ENCODE data around the gene AMZ1.

The AMZ1 gene

DNA sequence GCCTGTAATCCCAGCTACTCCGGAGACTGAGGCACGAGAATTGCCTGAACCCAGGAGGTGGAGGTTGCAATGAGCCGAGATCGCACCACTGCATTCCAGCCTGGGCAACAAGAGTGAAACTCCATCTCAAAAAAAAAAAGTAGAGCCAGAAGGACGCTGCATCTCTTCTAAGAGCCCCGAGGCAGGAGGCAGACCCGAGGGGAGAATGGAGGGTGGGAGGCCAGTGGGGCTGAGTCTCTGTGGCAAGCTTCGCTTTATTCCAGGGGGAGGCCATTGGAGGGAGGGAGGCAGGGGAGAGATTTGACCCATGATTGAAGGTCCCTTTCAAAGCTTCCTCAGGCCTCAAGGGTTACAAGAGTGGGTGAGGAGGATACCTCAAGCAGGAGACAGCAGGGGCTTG is 37.6 kb upstream of the AMZ1 start:
- DNase-seq (ENCODE audit: low read depth in 1 of 2, low spot score in 1 of 2) = no peak

DNA sequence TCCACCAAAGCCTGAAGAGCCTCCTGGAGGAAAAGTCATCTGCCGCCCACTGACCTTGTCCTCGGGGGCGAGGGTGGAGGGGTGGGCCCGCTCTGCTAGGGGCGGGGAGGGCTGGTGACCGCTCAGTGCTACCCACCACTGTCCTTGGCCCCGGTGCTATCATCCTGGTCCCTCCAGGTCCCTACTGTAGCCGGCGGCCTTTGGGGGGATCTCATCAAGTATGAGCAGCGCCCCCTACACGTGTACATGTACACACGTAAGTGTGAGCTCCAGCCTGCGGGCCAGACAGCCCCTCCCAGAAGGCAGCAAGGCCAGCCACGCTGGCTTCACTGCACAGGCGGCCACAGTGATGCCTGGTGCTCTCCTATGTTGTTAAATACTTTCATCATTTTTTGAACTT is 36.7 kb upstream of the AMZ1 start:
- no peak for DNase-seq (ENCODE audit: low read depth in 1 of 2, low spot score in 1 of 2)

DNA sequence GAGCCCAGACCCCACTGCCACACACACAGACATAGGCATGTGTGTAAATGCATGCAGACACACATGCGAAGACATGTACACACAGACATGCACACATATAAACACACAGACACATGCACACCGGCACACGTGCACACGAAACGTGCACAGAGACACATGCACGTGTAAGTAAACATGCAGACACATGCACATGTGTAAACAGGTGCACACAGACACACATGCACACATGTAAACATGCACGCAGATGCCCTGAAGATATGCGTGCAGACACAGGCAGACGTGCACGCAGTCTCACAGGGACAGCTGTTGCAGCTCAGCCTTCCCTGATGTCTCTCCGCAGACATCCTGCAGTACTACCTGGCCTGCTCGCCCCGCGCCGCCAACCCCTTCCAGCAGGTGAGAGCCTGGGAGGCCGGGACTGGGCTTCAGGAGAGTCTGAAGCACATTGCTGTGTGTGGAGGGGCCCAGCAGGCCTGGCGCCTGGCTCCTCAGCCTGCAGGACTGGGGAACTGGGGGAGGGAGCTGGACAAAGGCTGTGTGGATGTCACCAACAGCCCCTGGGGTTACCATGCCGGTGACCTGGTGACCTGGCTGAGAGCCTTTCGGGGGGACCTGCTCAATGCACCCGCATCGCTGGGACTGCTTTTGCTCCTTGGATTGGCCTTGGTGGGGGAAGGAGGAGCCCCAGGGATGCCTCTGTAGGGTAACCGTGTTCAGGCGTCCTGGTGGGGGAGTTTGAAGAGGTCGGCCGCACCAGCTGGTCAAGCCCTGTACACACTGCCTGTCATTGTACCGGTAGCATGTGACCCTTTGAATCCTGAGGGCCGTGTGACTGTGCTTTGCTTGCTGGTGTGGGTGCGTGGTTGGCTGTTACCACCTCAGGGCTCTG is 35.9 kb upstream of the AMZ1 start:
- no peak for DNase-seq (ENCODE audit: low read depth in 1 of 2, low spot score in 1 of 2)

DNA sequence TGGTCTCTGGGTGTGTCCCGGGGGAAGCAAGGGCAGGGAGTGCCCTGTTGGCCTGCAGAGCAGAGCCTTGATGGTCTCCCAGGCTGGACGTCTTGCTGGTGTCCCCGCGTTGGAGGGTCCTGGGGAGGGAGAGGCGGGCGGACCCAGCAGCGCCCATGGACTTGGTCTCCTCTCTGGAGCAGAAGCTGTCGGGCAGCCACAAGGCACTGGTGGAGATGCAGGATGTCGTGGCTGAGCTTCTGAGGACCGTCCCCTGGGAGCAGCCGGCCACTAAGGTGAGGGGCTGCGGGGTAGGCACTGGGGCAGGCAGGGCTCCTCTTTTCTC is 35.3 kb upstream of the AMZ1 start:
- no peak for DNase-seq (ENCODE audit: low read depth in 1 of 2, low spot score in 1 of 2)

DNA sequence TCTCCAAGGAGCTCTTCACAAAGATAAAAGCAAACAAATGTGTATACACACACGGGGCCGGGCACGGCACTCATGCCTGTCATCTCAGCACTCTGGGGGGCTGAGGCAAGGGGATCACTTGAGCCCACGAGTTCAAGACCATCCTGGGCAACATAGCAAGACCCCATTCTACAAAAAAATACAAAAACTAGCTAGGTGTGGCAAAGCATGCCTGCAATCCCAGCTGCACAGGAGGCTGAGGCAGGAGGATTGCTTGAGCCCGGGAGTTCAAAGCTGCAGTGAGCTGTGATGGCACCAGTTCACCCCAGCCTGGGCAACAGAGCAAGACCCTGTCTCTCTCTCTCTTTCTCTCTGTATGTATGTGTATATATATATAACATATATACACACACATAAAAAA is 33.9 kb upstream of the AMZ1 start:
- DNase-seq (ENCODE audit: low read depth in 1 of 2, low spot score in 1 of 2) = no peak

DNA sequence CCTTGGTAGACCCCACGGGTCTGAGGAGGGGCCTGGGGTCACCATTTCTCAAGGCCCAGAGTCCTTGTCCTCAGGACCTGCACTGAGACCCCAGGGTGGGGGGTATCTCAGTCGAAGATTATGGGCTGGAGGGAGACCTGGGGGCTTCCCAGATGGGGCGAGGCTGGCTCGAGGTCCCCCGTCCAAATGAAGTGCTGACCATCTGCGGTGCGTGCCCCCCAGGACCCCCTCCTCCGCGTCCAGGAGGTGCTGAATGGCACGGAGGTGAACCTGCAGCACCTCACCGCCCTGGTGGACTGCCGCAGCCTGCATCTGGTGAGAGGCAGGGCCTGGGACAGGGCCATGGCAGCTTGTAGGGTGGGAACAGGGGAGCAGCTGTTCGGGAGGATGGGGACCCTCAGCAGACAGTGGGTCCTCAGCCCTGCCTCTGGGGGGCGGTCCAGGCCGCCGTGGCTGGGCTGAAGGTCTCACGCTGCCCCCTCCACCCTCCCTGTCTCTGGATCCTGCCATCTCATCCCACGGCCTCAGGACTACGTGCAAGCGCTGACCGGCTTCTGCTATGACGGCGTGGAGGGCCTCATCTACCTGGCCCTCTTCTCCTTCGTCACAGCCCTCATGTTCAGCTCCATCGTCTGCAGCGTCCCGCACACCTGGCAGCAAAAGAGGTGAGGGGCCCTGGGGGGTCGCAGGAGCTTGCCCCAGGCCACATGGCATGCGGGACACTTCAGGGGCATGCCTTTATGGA is 32.0 kb upstream of the AMZ1 start:
- no peak for DNase-seq (ENCODE audit: low read depth in 1 of 2, low spot score in 1 of 2)

DNA sequence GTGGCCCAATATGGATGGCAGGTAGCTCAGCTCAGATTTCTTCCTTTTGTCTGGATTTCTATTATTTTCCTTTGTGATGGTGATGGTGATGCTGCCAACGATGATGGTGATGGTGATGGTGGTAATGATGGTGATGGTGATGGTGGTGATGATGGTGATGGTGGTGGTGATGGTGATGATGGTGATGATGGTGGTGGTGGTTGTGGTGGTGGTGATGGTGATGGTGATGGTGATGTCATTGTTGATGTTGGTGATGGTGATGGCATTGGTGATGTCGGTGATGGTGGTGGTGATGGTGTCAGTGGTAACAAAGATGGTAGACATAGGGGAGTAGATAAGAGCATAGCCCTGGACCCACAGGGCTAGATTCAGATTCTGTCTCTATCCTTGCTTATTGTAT is 30.8 kb upstream of the AMZ1 start:
- DNase-seq (ENCODE audit: low read depth in 1 of 2, low spot score in 1 of 2) = no peak

DNA sequence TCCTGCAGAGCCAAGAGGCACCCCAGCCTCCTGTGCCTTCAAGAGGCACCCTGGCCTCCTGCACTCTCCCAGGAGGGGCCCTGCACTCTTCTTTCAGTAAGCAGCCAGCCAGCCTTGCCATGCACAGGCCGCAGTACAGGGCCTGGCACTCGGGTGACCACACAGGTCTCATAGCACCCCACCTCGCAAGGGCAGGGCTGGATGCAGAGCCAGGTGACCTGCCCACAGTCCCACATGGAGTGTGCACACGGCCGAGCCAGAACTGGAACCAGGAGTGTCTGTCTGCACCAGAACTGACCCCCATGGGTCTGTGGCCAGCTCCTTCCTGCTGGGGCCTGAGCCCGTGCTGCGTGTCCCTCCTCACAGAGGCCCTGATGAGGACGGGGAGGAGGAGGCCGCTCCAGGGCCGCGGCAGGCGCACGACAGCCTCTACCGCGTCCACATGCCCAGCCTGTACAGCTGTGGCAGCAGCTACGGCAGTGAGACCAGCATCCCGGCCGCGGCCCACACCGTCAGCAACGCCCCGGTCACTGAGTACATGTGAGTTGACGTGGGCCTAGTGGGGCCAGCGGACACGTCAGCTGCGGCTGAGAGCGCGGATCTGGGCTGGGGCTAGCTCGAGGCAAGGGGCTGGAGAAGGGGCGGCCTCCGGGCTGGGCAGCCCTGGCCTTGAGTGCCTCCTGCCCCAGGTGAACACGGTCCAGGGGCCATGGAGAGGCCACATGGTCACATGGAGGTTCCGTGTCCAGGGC is 29.9 kb upstream of the AMZ1 start:
- DNase-seq (ENCODE audit: low read depth in 1 of 2, low spot score in 1 of 2) = no peak

DNA sequence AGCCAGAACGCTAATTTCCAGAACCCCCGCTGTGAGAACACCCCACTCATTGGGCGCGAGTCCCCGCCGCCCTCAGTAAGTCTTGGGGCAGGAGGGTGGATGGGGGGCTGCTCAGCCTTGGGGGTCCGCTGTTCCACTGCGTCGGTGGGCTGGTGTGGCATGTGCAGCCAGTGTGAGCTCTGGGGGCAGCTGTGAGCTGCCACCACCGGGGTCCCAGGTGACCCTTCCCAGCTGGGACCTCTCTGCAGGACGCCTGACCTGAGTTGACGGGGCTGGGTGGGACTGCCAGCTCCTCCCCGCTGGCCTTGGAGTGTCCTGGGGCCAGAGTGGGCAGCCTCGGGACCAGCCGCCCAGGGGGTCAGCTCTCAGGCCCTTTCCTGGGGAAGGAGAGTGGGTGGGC is 29.1 kb upstream of the AMZ1 start:
- no peak for DNase-seq (ENCODE audit: low read depth in 1 of 2, low spot score in 1 of 2)

DNA sequence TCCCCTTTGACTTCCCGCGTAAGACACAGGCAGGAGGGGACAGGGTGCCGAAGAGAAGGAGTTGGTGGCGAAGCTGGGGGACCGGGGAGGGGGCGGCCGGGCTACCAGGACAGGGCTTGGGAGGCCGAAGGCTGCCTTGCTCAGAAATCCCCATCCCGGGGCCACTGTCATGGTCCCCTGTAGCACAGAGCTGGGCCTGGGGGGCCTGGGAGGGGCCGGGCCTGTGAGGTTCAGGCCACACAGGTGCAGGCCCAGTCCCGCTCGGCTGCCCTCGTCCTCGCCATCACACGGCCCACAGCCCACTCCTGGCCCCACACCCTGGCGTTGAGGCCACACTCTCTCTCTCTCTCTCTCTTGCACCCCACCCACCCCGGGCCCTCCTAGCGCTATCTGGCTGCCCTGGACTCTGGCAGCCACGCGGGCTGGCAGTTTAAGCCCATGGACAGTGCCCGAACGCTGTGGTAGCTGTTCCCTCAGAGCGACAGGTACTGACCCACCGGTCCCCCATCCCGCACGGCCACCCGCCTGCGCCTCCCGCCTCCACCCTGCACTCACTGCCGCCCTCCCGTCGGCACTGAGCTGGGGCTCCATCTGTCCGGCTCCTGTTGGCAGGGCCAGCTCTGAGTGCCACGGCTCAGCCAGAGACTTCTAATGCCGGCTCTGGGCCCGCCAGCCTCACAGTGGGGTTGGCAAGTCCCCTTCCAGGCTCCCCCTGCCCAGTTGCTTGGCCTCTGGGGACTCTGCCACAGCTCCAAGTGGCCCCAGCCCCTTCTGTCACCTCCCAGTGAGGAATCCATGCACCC is 28.2 kb upstream of the AMZ1 start:
- no peak for DNase-seq (ENCODE audit: low read depth in 1 of 2, low spot score in 1 of 2)

DNA sequence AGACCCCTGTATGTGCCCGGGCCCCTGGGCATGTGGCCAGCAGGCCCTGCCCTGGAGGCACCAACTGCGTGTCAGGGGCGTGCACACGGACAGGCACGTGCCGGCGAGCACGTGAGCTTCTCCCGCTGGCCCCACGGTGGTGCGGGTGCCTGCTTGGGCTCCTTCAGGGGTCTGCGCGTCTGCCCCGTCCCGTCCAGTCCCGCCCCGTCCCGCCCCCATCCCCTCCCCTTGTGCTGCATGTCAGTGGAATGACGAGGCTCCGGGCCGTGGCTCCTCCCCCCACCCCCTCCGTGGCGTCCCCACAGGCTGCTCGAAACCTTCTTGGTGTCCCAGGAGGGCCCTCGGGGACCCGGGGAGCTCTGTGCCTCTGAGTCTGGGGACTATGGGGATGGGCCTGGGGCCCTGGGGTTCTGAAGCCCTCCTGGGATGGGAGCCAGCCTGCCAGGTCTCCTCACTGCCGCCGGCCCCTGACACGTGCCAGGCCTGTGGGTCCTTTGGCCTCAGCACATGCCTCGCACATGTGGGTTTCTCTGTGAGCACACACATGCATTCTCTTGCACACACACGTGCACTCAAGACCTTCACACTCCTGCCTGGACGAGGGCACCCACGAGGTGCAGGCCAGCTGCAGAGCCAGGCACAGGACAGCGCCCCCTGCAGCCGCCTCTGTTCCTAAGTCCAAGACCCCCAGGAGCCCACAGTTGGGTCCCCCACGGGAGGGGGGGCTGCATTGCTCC is 27.5 kb upstream of the AMZ1 start:
- DNase-seq (ENCODE audit: low read depth in 1 of 2, low spot score in 1 of 2) = no peak

DNA sequence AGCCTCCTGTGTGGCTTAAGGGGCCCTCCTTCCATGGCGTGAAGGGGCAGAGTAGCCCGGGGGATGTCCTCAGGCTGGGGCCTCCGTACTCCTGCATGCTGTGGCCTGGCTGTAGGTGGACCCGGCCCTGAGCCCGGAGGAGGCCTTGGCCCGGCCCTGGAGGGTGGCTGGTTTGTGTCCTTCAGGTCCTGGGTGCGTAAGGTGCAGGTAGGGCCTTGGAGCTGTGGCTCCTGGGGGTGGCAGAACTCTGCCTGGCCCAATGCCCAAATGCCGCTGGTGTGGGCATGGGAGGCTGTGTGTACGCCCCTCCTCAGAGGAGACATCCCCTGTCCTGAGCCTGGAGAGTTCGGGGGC is 26.9 kb upstream of the AMZ1 start:
- DNase-seq (ENCODE audit: low read depth in 1 of 2, low spot score in 1 of 2) = no peak

DNA sequence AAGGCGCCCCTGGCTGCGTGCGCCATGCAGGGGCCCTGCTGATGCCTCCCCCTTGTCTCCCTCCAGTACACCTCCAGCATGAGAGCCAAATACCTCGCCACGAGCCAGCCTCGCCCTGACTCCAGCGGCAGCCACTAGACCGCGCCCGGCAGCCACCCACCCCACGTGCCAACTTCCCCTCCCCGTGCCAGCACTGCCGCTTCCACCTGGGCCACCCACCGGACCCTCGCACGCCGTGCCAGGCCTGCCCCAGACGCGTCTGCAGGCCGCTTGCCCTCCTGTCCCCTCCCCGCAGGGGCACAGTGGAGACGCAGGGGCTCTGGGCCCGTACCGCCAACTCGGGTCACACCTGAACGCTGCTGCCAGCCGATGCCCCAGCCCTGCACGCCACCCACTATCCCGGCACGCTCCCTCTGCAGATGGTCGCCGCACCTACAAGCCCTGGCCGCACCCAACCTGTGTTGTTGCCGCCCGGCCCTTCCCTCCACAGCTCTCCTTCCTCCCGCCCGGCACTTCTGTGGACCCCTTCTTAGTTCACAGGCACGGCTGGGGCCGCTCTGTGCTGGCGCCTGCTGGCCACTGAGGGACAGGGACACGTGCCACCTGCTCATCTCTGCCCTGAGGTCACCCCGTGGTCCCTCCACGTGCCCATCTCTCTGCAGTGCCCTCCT is 26.3 kb upstream of the AMZ1 start:
- no peak for DNase-seq (ENCODE audit: low read depth in 1 of 2, low spot score in 1 of 2)

DNA sequence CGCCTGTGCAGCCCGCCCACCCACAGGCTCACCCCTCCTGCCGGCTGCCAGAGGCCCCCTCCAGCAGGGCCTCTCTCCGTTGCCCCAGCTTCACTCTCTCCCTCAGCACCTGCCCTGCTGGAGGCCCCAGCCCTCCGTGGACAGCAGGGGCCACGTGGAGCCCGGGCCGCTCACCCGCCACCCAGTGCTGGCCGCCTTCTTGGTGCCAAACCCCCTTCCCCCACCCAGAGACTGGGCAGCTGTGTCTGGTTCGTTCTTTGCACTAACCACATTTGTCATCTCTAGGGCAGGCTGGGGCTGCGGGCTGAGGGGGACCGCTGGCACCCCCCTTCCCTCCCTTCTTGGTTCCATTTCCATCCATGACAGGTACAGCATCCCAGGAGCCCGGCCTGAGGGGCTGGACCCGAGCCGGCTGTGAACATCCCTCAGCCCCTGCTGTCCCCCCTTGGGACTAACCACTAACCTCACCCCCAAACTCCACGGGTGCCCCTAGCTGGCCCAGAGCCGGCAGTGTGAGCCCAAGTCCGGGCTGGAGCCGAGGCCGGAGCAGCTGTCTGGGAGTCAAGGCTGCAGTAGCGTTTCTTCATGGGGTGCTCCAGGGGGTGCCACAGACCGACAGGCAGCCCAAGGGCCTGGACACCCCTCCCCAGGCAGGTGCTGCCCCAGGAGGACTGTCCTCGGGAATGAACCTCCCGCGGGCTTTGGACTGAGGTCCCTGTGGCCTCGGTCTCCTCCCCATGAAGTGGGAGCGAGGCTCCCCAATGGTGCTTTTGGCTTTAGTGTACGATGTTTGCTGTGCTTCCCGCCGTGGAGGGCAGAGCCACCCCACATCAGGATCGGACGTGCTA is 25.5 kb upstream of the AMZ1 start:
- no peak for DNase-seq (ENCODE audit: low read depth in 1 of 2, low spot score in 1 of 2)

DNA sequence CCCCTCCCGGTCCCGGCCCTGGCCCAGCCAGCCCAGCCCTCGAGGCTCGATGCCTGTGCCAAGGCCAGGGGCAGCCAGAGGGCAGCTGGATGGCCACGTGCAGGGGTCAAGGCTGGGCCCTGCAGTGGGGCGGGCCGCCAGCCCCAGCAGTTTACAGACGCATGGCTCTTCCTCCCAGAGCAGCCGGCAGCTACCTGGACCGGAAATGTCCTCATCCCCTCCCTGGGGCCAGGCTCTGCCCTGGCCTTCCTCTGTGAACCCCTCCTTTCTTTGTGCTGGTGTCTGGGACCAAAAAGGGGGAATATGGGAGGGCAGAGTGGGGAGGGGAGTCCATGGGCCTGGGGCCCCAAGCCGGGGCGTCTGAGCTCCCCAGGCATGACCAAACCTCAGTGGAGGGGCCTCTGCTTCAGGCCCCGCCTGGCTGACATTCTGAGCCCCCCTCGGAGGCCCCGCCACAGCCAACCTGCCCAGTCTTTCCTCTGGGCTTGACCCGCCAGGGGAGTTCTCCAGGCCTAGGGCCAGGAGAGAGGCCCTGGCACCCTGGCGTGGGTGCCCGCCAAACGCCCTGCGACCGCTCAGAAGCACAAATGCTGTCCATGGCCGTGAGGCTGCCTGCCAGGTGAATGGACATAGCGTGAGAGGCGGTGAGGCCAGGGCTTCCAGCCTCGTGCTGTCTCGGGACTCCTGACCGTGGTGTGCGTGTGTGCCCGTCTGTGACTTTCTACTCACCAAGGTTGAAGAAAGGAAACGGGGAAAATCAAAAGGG is 24.7 kb upstream of the AMZ1 start:
- no peak for DNase-seq (ENCODE audit: low read depth in 1 of 2, low spot score in 1 of 2)

DNA sequence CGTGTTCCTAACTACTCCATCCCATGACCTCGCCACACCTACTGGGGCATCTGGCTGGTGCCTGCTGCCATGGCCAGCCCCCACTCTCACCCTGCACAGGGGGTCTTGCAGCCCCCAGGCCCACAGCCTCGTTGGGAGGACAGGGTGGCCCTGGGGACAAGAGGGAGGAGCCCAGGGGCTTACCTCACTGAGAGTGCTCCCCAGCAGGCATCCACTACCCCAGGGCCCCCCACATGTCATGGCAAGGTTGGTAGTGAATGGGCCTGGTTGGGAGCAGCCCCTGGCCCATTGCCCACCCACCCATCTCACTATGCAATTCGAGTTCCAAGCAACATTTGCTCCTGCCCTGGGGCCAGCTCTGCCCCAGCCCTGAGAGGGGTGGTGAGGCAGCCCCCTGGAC is 24.0 kb upstream of the AMZ1 start:
- no peak for DNase-seq (ENCODE audit: low read depth in 1 of 2, low spot score in 1 of 2)

DNA sequence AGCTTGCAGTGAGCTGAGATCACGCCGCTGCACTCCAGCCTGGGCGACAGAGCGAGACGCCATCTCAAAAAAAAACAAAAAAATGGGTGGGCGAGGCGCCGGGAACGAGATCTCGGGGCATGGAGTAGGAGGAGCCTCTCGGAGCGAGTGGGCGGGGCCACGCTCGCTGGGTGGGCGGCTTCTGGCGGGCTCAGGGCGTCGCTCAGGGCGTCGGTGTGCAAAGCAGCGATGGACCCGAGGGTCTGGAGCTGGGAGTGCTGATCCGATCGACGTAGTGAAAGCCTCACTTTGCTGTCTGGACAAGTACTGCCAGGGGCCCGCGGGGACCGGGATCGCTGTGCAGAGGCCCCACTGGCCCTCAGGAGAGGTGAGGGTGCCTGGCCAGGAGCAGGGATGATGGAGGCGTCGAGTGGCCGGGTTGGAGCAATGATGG is 22.6 kb upstream of the AMZ1 start:
- no peak for DNase-seq (ENCODE audit: low read depth in 1 of 2, low spot score in 1 of 2)

DNA sequence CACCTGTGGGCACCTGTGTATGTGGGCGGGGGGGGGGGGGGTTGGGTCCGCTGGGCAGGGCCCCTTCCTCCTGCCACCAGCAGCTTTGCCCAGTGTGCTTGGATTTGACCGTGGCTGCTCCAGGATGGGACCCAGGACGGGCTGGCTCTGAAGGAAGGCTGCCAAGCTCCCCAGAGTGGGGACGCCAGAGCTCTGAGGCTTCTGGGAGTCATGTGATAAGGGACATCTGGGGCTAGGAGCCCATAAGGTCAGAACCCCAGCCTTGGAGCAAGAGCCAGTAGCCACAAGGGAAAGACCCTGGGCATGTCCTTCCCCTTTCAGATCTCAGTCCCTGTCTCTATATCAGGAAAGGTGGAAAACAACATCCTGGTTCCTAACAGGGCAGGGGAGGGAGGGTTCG is 21.8 kb upstream of the AMZ1 start:
- DNase-seq (ENCODE audit: low read depth in 1 of 2, low spot score in 1 of 2) = no peak
